NCI-H2196 treated with DMSO at 0.1 percent for 48 hours (cell line): ENCODE data around the gene CFAP410.

Experiments used
- DNase-seq: peaks from one replicate; lab custom pipeline; 2025; ENCODE audit not compliant: unreplicated experiment; lab: John Stamatoyannopoulos, UW

The CFAP410 gene

GRCh38 chr21:44331650-44332307 lies 7.4 kb downstream of the CFAP410 start:
- DNase-seq: no peak

- no peak for DNase-seq
Measured at GRCh38 chr21:44331209-44331608, 8.0 kb downstream of the CFAP410 start.

- no peak for DNase-seq
Measured at GRCh38 chr21:44330698-44331097, 8.5 kb downstream of the CFAP410 start.

GRCh38 chr21:44329971-44330681 lies 9.1 kb downstream of the CFAP410 start:
- no peak for DNase-seq

GRCh38 chr21:44329086-44329889 lies 9.9 kb downstream of the CFAP410 start:
- no peak for DNase-seq

- DNase-seq: no peak
Measured at GRCh38 chr21:44328242-44328895, 10.8 kb downstream of the CFAP410 start.

GRCh38 chr21:44327603-44327974 lies 11.6 kb downstream of the CFAP410 start:
- DNase-seq: no peak

GRCh38 chr21:44326716-44327602 lies 12.2 kb downstream of the CFAP410 start:
- DNase-seq: no peak

- DNase-seq: no peak
Measured at GRCh38 chr21:44326272-44326647, 12.9 kb downstream of the CFAP410 start.

- no peak for DNase-seq
Measured at GRCh38 chr21:44325386-44326271, 13.6 kb downstream of the CFAP410 start.

GRCh38 chr21:44324854-44325107 lies 14.4 kb downstream of the CFAP410 start:
- DNase-seq: no peak

GRCh38 chr21:44324106-44324853 lies 14.9 kb downstream of the CFAP410 start:
- no peak for DNase-seq

- DNase-seq: no peak
Measured at GRCh38 chr21:44323591-44323990, 15.6 kb downstream of the CFAP410 start.

- no peak for DNase-seq
Measured at GRCh38 chr21:44322621-44323325, 16.4 kb downstream of the CFAP410 start.

GRCh38 chr21:44321846-44322450 lies 17.2 kb downstream of the CFAP410 start:
- no peak for DNase-seq

GRCh38 chr21:44320847-44321246 lies 18.3 kb downstream of the CFAP410 start:
- no peak for DNase-seq

GRCh38 chr21:44319407-44320065 lies 19.7 kb downstream of the CFAP410 start:
- no peak for DNase-seq
